DMS79 treated with DMSO at 0.1 percent for 48 hours (cell line): ENCODE data around the gene CREG1.
"Not testable (repeated sequence)": the region's sequence is repeated elsewhere in the genome, so short reads cannot be mapped to it uniquely, and the experiment has no call there.

Experiments used
- DNase-seq: peaks from one replicate; lab custom pipeline; 2025; lab: John Stamatoyannopoulos, UW

Gene CREG1

GRCh38 chr1:167553136-167554027 is at the start of gene CREG1:
CREG1 (minus strand) TSS chr1:167553762.
- peak; percentile 84 for DNase-seq

- DNase-seq: no peak
These were observed 49.3 kb upstream of the CREG1 start for GRCh38 chr1:167602840-167603239.

DNA sequence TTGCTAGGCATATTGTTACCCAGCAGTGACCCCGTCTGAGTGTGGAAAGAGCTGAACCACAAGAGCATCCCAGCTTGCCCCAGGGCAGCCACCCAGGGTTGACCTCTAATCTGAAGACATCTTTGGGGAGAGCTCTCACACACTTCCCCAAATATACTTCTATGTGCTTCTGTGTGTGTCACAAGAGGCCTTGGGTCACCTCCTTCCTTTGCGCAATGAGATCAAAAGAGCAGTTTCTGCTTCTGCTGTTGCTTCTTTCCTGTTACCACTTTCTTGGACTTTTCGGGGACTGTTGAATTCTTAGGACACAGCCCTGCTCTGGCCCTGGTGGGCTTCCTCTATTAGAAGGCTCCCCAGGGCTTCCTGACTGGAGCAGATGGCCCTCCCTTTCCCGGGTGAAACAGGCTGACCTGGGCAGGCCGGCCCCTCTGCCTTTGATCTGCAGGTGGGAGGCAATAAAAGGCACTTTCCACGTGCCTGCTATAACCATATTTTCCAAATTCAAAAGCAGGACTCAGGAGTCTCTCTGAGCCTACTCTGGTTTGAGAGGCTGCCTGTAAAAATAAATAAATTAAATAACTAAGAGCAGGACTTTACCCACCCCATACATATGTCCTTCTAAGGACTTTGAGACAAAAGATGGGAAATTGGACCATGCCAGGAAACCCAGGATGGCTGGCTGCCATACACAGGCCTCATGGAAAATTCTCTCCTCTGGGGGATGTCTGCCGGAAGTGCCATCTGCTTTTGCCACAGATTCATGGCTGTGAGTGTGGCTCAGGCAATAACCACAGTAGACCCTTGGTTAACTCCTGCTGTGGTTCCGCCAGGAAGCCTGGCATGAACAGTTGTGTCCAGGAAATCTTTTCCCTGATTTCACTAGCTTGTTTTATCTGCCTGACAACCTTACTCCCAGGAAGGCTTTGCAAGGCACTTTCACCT is 48.2 kb upstream of the CREG1 start:
- no peak for DNase-seq

GRCh38 chr1:167599957-167600581 is 46.5 kb upstream of the CREG1 start:
- DNase-seq: no peak

- no peak for DNase-seq
These were observed 41.3 kb upstream of the CREG1 start for GRCh38 chr1:167594822-167595221.

- no peak for DNase-seq
These were observed 40.3 kb upstream of the CREG1 start for GRCh38 chr1:167593860-167594259.

DNA sequence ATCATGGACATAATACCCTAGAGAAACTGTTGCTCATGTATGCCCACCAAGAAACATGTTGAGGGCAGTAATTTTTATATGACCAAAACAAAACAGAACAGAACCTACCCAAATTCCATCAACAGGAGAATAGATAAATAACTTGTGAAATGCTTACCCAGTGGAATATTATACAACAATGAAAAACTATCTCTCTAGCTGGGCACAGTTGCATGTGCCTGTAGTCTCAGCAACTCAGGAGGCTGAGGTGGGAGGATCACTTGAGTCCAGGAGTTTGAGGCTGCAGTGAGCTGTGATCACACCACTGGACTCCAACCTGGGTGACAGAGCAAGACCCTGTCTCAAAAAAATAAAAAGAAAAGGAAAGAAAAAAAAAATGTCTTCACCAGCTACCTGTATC is 38.9 kb upstream of the CREG1 start:
- DNase-seq: no peak

GRCh38 chr1:167588361-167588760 is 34.8 kb upstream of the CREG1 start:
- DNase-seq: no peak

DNA sequence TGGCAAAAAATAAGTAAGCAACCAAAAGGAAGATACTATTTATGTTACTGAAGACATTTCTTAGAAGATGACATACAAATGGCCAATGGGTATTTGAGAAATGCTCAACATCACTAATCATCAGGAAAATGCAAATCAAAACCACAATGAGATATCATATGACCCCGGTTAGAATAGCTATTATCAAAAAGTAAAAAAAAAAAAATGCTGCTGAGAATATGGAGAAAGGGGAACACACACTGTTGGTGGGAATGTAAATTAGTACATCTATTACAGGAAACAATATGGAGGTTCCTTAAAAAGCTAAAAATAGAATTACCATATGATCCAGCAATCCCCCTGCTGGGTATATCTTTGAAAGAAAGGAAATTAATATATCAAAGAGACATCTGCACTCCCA is 34.3 kb upstream of the CREG1 start:
- no peak for DNase-seq

DNA sequence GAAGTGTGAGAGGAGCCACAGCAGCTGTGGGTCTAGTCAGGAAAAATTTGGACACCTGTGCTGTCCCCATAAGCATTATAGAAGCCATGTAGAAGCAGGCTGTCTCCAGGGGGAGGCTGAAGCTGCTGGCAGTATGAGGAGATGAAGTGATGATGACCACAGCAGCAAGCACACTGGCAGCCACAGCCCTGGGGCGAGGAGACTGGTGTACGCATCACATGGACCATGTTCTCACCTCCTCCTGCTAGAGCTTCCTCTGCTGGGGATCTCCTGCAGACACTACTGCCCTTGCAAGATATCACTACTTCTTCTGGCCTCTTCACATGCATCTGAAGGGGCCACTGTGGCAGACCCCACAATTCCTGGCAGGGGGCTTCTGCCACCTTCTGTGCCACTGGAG is 33.8 kb upstream of the CREG1 start:
- DNase-seq: no peak

DNA sequence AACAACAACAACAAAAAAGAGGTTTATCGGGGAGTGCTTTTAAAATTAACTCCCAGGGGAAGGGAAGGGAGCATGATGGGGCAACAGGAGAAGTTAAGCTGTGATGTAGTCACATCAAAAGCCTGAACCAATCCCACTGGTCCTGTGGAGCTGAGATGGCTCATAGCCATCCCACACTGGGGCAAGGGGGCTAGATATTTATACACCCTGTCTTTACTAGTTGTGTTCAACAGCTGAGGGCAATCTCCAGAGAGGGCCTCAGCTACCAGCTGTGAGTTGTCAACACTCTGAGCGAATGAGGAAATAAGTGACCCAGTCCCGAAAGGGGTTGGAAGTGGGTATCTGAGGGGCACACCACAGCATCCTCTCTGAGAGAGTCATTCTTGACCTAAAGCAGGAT is 31.0 kb upstream of the CREG1 start:
- DNase-seq: no peak

DNA sequence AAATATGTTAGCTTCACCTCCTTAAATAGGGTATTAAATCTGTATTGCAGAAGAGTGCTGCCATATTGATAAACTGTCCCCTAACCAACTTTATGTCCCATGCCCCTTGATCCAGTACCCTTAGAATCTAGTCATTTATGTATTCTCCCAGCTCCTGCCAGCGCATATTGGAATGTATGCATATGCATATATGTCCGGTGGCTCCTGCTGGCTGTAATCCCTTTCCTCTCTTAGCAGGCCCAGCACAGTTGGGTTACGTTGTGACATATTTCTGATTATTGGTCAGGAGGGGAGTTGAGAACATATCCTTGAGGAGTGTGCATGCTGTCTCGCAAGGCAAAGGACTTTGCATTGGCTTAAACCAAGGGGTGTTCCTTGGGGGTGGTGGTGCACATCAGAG is 29.2 kb upstream of the CREG1 start:
- no peak for DNase-seq

GRCh38 chr1:167582064-167582463 is 28.5 kb upstream of the CREG1 start:
- DNase-seq: no peak

GRCh38 chr1:167579986-167580385 is 26.4 kb upstream of the CREG1 start:
- DNase-seq: no peak

GRCh38 chr1:167578939-167579521 is 25.5 kb upstream of the CREG1 start:
- no peak for DNase-seq

DNA sequence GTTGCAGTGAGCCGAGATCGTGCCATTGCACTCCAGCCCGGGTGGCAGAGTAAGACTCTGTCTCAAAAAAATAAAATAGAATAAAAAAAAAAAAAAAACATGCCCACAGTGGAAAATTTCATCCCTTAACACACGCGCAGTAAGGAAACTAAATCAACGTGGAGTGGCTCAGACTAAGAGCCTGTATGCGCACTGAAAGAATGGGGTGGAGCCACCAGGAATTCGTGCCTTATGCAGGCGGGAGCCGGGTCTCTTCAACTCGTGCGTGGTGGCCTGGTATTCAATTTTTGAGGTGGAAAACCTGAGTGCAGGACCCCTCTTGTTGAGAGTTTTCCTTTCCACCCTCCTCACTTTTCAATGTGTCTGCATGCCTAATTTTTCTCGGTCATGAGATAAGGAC is 22.1 kb upstream of the CREG1 start:
- no peak for DNase-seq

DNA sequence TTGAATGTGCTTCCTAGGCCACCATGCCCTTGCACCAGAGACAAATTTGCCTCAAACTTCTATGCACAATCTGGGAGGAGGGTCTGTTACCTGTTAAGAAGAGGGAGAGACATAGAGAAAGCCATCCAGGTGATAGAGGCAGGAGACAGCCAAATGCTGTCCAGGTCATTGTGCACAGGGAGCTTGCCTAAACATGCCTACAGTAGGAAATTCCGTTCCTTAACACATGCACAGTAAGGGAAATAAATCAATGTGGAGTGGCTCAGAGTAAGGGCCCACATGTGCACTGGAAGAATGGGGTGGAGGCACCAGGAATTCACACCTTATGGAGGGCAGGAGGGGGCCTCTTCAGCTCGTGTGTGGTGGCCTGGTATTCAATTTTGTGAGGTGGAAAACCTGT is 19.5 kb upstream of the CREG1 start:
- no peak for DNase-seq

- not testable (repeated sequence) for DNase-seq
These were observed 17.1 kb upstream of the CREG1 start for GRCh38 chr1:167570712-167571111.

GRCh38 chr1:167567663-167568062 is 14.1 kb upstream of the CREG1 start:
- no peak for DNase-seq

GRCh38 chr1:167566766-167567165 is 13.2 kb upstream of the CREG1 start:
- DNase-seq: no peak

GRCh38 chr1:167565922-167566321 is 12.4 kb upstream of the CREG1 start:
- no peak for DNase-seq
